OCI-LY7 (cell line): Measurements from ENCODE around the gene AQR.

Experiments used
- EZH2phosphoT487 ChIP-seq: fragments of 200-600 bp; sonication (generic); IDR thresholded peaks from 2 replicates; pipeline ENCODE4 v1.6.1; 2018; ENCODE audit warnings: low read depth, borderline replicate concordance, mild to moderate bottlenecking, mixed run types, antibody characterized with exemption, low read length, moderate library complexity, mixed read lengths
- TF ChIP-seq, protein P1 (sequence below): fragments of 200-600 bp; sonication (generic); conservative IDR thresholded peaks from 2 replicates; pipeline ENCODE4 v1.5.1; 2014; ENCODE audit warnings: mild to moderate bottlenecking, antibody characterized with exemption, low read length, moderate library complexity, mixed read lengths

DNA sequence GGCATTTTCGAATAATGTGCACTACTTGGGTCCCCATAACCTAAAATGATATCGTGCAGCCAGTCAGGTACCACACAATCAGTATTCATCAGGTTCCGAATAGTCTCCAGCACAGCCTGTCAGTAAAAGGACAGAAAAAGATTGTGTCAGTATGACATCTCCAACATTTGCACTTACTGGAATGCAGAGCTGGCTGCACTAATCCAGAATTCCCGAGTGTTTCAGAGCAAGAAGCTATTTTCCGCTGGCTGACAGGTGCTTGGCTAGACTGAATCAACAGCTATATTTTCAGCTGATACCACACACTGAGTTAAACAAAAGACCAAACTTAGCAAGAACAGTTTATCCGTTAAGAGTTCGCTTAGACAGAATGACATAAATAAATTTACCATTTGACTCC, 68.8 kb downstream of the AQR start:
- TF ChIP-seq, protein P1, sequence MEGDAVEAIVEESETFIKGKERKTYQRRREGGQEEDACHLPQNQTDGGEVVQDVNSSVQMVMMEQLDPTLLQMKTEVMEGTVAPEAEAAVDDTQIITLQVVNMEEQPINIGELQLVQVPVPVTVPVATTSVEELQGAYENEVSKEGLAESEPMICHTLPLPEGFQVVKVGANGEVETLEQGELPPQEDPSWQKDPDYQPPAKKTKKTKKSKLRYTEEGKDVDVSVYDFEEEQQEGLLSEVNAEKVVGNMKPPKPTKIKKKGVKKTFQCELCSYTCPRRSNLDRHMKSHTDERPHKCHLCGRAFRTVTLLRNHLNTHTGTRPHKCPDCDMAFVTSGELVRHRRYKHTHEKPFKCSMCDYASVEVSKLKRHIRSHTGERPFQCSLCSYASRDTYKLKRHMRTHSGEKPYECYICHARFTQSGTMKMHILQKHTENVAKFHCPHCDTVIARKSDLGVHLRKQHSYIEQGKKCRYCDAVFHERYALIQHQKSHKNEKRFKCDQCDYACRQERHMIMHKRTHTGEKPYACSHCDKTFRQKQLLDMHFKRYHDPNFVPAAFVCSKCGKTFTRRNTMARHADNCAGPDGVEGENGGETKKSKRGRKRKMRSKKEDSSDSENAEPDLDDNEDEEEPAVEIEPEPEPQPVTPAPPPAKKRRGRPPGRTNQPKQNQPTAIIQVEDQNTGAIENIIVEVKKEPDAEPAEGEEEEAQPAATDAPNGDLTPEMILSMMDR, result no peak
- no peak for TF ChIP-seq EZH2phosphoT487
